ENCODE measurements around the gene SMCR8. TPM values are rescaled to one million over a fixed set of nuclear protein-coding genes. Genes with fewer than 3 reads are reported as not detected.

Gene SMCR8
- total RNA-seq, 1 experiment from 2014 or later = 22.4 TPM

DNA sequence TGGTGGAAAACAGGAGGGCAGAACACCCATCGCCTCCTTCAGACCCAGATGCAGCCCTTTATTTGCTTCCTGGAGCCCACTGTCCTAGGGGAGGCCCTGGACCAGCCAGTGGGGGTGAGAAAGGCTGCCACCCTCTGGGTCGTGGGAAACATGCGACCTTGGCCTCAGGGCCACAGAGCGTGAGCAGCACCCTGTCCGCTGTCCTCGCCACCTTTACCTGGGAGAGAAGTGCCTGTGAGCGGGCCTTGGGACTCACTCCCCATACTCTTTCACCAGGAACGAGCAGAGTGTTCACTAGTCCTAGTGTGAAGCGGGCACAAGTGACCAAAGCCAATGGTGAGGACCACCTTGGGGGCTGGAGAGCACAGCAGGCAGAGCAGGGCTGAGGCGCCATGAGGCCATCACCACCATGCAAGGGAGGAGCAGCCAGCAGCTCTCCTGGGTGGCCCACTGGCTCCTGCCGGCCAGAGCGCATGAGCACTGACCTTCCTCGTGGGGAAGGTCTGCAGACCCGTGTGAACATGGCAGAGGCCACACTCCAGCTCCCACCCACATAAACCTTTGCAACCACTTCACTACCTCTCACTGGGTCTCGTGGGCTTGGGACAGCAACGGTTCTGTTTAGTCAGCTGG, 8.5 kb downstream of the SMCR8 start:
- Histone ChIP-seq H4K91ac (ENCODE audit: insufficient read length, low read depth, low read length) (no peak overlapping the region), H2BK12ac (ENCODE audit: insufficient read length, low read depth, low read length) (no peak overlapping the region), H2BK120ac (ENCODE audit: low read depth, low read length, poor library complexity, severe bottlenecking) (no peak overlapping the region), H3K23ac (ENCODE audit: insufficient read length, low read depth, low read length) (no peak overlapping the region), H2AK5ac (ENCODE audit: insufficient read length, low read length) (no peak overlapping the region), H3K4me1 (ENCODE audit: insufficient read depth, low read length) (no peaks in the 10 kb centered on the region), H2BK5ac (ENCODE audit: insufficient read length, low read length) (no peak overlapping the region), H3K4ac (ENCODE audit: low read depth, low read length) (no peak overlapping the region), H3K79me2 (ENCODE audit: insufficient read depth, low read length) (no peaks in the 10 kb centered on the region; the same call in 1 of the 2 replicates), H3K27me3 (ENCODE audit: insufficient read depth, low read length) (no peaks in the 10 kb centered on the region), H3K18ac (ENCODE audit: insufficient read length, low read depth, low read length) (no peak overlapping the region), H3K9me3 (ENCODE audit: control insufficient read depth, low read depth, low read length) (no peaks in the 10 kb centered on the region), H3K4me2 (ENCODE audit: insufficient read depth, insufficient read length, low read length) (no peak overlapping the region), H4K8ac (replicated peaks; ENCODE audit: insufficient read length, low read depth, low read length) (no peak overlapping the region), H2AFZ (ENCODE audit: low read length) (no peak overlapping the region), H3K14ac (ENCODE audit: insufficient read depth, low read length) (no peak overlapping the region), H3K27ac (ENCODE audit: insufficient read length, low read depth, low read length) (no peak overlapping the region), H3T11ph (ENCODE audit: low read length) (no peak overlapping the region), H3K23me2 (ENCODE audit: insufficient read length, low read depth, low read length, poor library complexity, severe bottlenecking) (no peaks in the 10 kb centered on the region), H4K20me1 (ENCODE audit: control insufficient read depth, insufficient read depth, insufficient read length) (no peaks in the 10 kb centered on the region), H2BK20ac (ENCODE audit: low read depth, low read length, poor library complexity, severe bottlenecking) (no peak overlapping the region), H4K5ac (ENCODE audit: insufficient read length, low read depth, low read length) (no peak overlapping the region), H3K9ac (ENCODE audit: extremely low read depth, insufficient read length, low read length) (no peak overlapping the region), H3K79me1 (ENCODE audit: insufficient read depth, low read depth, low read length, poor library complexity, severe bottlenecking) (peaks cover 5% of the 10 kb centered on the region), H3K56ac (ENCODE audit: insufficient read length, low read depth, low read length) (no peak overlapping the region), H2BK15ac (ENCODE audit: low read depth, low read length) (no peak overlapping the region)
- Mint-ChIP-seq H3K4me1 (peaks cover 5 to 6% of the 10 kb centered on the region in 2 experiments; a peak in 3 of 4 replicates), H3K36me3 (ENCODE audit: insufficient read depth in 1 of 3, low read depth in 3 of 3) (peaks cover 28 to 54% (median 49%) of the 10 kb centered on the region in 3 experiments), H3K9me3 (no peaks in the 10 kb centered on the region), H3K27me3 (ENCODE audit: low read depth) (no peaks in the 10 kb centered on the region; the same call in 1 of the 2 replicates), H3K27ac (no peak overlapping the region), H3K4me3 (no peak overlapping the region)
- no CpG with 5 or more reads among the region's 16 CpGs for WGBS (ENCODE audit: extremely low coverage, insufficient read length, low lambda C conversion rate)
- no peak for DNase-seq
- TF ChIP-seq, protein P1, sequence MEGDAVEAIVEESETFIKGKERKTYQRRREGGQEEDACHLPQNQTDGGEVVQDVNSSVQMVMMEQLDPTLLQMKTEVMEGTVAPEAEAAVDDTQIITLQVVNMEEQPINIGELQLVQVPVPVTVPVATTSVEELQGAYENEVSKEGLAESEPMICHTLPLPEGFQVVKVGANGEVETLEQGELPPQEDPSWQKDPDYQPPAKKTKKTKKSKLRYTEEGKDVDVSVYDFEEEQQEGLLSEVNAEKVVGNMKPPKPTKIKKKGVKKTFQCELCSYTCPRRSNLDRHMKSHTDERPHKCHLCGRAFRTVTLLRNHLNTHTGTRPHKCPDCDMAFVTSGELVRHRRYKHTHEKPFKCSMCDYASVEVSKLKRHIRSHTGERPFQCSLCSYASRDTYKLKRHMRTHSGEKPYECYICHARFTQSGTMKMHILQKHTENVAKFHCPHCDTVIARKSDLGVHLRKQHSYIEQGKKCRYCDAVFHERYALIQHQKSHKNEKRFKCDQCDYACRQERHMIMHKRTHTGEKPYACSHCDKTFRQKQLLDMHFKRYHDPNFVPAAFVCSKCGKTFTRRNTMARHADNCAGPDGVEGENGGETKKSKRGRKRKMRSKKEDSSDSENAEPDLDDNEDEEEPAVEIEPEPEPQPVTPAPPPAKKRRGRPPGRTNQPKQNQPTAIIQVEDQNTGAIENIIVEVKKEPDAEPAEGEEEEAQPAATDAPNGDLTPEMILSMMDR (conservative IDR thresholded peaks at IDR 0.05) = no peak
